ENCODE measurements around the gene TMEM9. TPM values are rescaled to one million over a fixed set of nuclear protein-coding genes. Genes with fewer than 3 reads are reported as not detected.
A peak's percentile ranks its signal among the peaks of the same experiment; 100 is the strongest.

The TMEM9 gene
- total RNA-seq, 2 experiments from 2014 or later, result 16.8 to 19.8 TPM

DNA sequence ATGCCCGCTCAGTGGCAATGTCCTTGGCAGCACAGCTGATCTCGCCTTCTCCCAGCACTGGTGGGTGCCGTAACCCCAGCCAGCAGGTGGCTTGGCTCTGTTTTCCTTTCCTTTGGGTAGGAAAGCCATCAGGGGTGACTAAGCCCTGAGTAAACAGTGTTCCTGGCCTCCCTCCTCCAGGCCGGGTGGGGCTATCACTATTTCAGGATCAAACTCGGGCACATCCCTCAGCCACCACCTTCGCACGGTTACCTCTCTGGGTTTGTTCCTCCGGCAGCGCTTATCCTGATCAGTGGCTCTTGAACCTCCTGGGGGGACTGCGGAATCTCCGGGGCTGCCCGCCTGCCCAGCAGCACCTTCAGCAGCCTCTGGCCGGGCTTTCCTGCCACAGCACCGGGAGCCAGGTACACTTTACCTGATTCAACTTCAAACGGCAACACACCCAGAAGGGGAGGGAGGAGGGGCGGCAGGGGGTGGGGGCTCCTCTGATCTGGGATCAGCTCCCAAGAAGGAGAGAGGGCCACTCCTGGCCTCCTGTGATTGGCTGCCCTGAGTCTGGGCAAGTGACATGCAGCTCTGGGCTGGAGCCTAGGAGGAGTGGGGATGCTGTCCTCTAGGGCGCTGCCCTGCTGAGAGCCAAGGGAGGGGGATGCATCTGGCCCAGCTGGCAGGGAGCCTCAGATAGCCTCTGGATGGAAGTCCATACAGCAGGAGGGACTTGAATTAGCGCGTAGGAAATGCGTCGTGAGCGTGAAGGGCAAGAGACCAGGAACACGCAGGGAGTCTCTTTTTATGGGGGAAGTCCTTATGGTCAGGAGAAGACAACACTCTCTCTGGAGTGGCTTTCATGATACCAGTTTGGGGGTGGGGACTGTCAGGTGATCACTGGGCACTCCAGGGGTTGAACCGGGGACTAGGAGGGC, 27.2 kb downstream of the TMEM9 start, which contains the start of gene ASCL5:
TSS of gene ASCL5 (minus strand) at position 353 of the 923 bp plus-strand sequence. CDS start 11,812 bp downstream, outside the sequence.
- Mint-ChIP-seq H3K9me3 (no peaks in the 10 kb centered on the region), H3K27me3 (peaks cover 16% of the 10 kb centered on the region), H3K4me1 (no peaks in the 10 kb centered on the region), H3K27ac (no peak within 1 kb of the TSS), H3K4me3 (no peak within 1 kb of the TSS), H3K36me3 (ENCODE audit: low read depth) (no peaks in the 10 kb centered on the region)
- ChIA-PET CTCF (interaction anchor here (1.2 kb wide), 1 partner anchor 13 kb away, joined by 4 read pairs; no protein-coding TSS in a partner anchor), POLR2A (no interaction called here)
- no peak for DNase-seq

DNA sequence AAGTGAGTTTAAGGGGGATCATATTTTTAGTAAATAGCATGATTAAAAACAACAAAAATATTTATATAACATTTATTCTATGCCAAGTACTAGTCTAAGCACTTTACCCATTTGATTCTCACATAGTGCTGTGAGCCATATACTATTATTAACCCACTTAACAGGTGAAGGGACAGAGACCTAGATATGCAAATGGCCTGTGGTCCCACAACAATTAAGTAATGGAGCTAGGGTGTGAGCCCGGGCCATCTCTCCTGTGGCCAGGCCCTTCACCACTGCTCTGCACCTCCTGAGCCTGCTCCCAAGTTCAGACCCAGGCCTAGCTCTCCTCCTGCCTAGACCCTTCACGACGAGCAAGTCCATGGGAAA, 27.8 kb downstream of the TMEM9 start:
- Mint-ChIP-seq H3K36me3 (ENCODE audit: low read depth) (no peaks in the 10 kb centered on the region), H3K4me3 (no peak overlapping the region), H3K27me3 (peaks cover 21% of the 10 kb centered on the region), H3K27ac (no peak overlapping the region), H3K4me1 (no peaks in the 10 kb centered on the region), H3K9me3 (no peaks in the 10 kb centered on the region)
- no peak for DNase-seq
- ChIA-PET CTCF (interaction anchor here (1.0 to 1.2 kb wide), 2 partner anchors 10 to 12 kb away, joined by 3 to 4 read pairs; no protein-coding TSS in a partner anchor), POLR2A (no interaction called here)

DNA sequence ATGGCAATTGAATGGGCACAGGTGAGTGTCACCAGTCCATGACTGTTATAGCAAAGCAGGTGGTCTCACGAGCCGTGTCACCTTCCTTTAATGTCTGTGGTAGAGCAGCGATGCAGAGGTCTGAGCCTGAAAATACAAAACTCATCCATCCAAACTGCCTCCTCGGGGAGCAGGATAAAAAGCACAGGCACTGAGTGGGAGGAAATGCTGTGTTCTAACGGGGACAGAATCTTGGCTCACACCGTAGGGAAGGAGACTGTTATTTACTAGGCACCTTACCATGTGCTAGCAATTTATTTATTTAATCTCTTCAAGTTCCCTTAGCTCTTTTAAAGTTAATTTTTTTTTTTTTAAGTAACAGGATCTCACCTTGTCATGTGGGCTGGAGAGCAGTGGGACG, 28.5 kb downstream of the TMEM9 start:
- ChIA-PET CTCF (interaction anchor here (1.0 to 1.2 kb wide), 2 partner anchors 10 to 12 kb away, joined by 3 to 4 read pairs; no protein-coding TSS in a partner anchor), POLR2A (no interaction called here)
- no peak for DNase-seq
- H3K4me3 Mint-ChIP-seq, result no peak overlapping the region
- H3K9me3 Mint-ChIP-seq, result no peaks in the 10 kb centered on the region
- H3K27me3 Mint-ChIP-seq, result peaks cover 23% of the 10 kb centered on the region
- H3K4me1 Mint-ChIP-seq, result no peaks in the 10 kb centered on the region
- H3K36me3 Mint-ChIP-seq (ENCODE audit: low read depth), result no peaks in the 10 kb centered on the region
- no peak overlapping the region for H3K27ac Mint-ChIP-seq

DNA sequence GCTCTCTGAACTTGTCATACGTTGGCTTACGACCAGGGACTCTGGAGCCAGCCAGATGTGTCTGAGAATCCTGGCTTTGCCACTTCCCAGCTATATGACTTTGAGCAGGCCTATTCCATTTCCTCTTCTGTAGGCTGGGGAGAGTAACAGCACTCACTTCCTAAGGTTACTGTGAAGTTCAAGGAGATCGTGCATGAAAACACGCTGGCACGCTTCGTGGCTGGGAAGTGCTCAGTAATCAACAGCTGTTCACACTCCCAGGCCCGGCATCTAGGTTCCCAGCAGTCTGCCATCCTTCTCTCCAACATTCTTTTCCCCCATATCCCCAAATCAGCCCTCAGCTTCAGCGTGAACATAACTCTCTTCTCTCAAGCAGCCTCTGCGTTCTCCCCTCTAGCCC, 29.3 kb downstream of the TMEM9 start:
- no peak for DNase-seq
- no peak overlapping the region for H3K27ac Mint-ChIP-seq
- H3K4me3 Mint-ChIP-seq, result no peak overlapping the region
- ChIA-PET CTCF (no interaction called here), POLR2A (no interaction called here)
- H3K4me1 Mint-ChIP-seq, result no peaks in the 10 kb centered on the region
- peaks cover 23% of the 10 kb centered on the region for H3K27me3 Mint-ChIP-seq
- H3K9me3 Mint-ChIP-seq, result no peaks in the 10 kb centered on the region
- H3K36me3 Mint-ChIP-seq (ENCODE audit: low read depth), result no peaks in the 10 kb centered on the region

DNA sequence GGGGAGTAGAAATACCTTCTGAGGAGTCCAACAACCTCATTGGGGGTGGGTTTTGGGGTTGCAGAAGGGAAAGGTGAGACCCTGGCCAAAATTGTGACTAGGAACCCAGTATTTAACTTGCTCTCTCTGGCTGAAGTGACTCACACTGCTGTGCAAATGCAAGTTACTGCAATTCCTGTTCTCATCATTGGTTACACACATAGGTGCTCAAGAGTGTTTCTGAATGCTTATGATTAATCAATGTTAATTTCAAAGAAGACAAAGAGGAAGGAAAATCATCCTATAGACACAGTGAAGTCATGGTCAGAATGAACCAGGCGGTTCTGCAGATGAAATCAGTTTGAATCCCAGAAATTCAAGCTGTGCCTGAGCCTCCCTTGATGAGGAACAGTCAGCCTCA, 30.4 kb downstream of the TMEM9 start:
- H3K36me3 Mint-ChIP-seq (ENCODE audit: low read depth), result no peaks in the 10 kb centered on the region
- H3K27ac Mint-ChIP-seq, result no peak overlapping the region
- ChIA-PET CTCF (no interaction called here), POLR2A (no interaction called here)
- peaks cover 26% of the 10 kb centered on the region for H3K27me3 Mint-ChIP-seq
- H3K4me3 Mint-ChIP-seq, result no peak overlapping the region
- H3K4me1 Mint-ChIP-seq, result peaks cover 3% of the 10 kb centered on the region
- no peaks in the 10 kb centered on the region for H3K9me3 Mint-ChIP-seq
- DNase-seq, result no peak

DNA sequence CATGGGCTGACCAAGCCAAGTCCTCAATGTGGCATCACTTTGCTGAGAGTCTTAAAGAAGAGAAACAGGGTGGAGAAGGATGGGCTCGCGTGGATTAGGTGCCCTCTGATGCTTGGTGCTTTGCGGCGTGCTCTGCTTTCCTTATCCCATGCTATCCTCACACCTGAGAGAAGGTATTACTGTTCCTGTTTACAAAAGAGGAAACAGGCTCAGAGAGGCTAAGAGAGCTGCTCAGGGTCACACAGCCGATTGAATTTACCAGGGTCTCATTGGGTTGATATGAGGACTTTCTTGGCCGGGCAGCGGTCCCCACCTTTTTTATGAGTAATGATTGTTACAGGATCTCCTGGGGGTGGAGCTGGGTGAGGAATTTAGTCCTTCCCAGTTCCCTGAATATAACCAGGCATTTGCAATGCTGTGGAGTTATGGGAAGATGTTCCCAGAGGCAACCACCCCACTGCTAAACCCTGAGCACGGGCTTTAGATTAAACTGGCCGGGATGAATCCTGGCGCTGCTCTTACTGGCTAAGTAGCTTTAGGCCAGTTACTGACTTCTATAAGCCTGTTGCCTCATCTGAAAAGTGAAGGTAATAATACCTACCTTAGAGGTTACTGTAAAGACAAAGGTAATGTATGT, 31.8 kb downstream of the TMEM9 start:
- Mint-ChIP-seq H3K27ac (no peak overlapping the region), H3K36me3 (ENCODE audit: low read depth) (no peaks in the 10 kb centered on the region), H3K9me3 (no peaks in the 10 kb centered on the region), H3K27me3 (peaks cover 31% of the 10 kb centered on the region), H3K4me3 (no peak overlapping the region), H3K4me1 (peaks cover 3% of the 10 kb centered on the region)
- CTCF ChIA-PET, result interaction anchor here (1.2 kb wide), 1 partner anchor 8 kb away, joined by 3 read pairs; no protein-coding TSS in a partner anchor
- no peak for DNase-seq
- POLR2A ChIA-PET, result no interaction called here

DNA sequence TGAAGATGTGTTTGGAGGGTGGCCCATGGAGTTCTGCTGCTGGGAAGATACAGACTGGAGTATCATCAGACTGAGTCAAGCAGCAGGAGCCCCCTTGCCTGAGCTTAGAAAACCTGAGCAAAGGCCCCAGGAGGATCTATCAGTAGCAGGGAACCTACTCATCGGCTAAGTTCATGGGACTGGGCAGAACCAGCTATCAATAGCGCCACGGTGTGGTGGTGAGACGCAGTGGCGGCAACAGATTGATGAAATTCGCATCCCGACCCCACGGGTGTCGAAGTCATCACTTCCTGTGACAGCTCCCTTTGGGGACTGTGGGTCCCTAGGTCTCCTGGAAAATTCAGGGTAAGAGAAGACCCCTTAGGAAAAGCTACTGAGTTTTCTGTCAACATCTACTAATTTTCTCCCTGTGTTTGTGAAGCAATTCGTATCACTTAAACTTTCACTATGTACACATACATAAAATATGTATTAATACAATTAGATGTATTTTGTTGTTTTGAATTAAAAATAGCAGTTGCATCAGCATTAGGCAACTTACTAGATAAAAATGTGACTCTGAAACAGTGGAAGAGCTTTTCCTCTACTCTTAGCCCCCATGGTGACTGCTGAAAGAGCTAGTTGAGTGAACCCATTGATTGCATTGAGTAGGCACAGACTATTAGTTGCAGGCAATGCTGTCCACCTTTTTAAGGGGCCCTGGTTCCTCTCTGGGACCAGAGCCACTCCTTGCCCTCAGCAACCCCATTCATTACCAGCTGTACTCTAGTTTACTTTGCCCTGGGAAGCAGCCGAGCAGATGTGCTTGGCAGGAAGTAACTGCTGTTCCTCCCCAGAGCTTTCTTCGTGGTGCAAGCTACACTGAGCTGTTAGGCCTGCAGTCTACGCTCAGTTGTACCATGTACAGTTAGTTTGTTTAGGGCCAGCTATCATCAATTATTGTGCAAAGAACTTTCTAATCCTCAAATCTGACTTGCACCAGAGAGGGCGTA, 34.8 kb downstream of the TMEM9 start:
- Mint-ChIP-seq H3K27ac (no peak overlapping the region), H3K27me3 (peaks cover 33% of the 10 kb centered on the region), H3K36me3 (ENCODE audit: low read depth) (no peaks in the 10 kb centered on the region), H3K9me3 (no peaks in the 10 kb centered on the region), H3K4me3 (no peak overlapping the region), H3K4me1 (peaks cover 6% of the 10 kb centered on the region)
- peak; percentile 58 for DNase-seq
- CTCF ChIA-PET, result interaction anchor here (0.8 to 2.5 kb wide), 16 partner anchors 12 to 316 kb away, joined by 3 to 20 read pairs (median 4); partner anchors contain the start of gene TMEM9
- POLR2A ChIA-PET, result interaction anchor here (1.1 to 1.2 kb wide), 2 partner anchors 34 to 229 kb away, joined by 3 to 4 read pairs; partner anchors contain the start of gene TMEM9

DNA sequence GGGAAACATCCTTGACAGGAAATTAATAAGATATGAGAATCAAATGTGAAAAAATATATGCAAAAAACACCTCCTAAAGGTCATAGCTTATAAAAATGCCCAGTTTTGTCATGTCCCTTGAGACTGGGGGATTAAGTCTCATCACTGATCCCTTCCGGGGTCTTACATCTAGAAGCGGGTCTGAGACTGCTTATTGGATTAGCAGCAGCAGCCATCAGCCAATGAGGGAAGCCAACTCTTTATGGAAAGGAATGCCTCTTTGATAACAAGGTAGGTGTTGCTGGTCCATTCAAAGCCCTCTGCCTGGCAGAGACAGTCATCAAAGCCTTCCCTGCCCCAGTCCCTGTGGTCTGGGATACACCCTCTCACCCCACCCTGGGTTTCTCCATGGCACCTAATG, 38.2 kb downstream of the TMEM9 start:
- POLR2A ChIA-PET, result no interaction called here
- Mint-ChIP-seq H3K4me1 (peaks cover 9% of the 10 kb centered on the region), H3K9me3 (no peaks in the 10 kb centered on the region), H3K4me3 (no peak overlapping the region), H3K36me3 (ENCODE audit: low read depth) (no peaks in the 10 kb centered on the region), H3K27ac (no peak overlapping the region), H3K27me3 (peaks cover 28% of the 10 kb centered on the region)
- CTCF ChIA-PET, result interaction anchor here (1.0 to 1.5 kb wide), 2 partner anchors 10 to 30 kb away, joined by 3 read pairs; no protein-coding TSS in a partner anchor
- no peak for DNase-seq

DNA sequence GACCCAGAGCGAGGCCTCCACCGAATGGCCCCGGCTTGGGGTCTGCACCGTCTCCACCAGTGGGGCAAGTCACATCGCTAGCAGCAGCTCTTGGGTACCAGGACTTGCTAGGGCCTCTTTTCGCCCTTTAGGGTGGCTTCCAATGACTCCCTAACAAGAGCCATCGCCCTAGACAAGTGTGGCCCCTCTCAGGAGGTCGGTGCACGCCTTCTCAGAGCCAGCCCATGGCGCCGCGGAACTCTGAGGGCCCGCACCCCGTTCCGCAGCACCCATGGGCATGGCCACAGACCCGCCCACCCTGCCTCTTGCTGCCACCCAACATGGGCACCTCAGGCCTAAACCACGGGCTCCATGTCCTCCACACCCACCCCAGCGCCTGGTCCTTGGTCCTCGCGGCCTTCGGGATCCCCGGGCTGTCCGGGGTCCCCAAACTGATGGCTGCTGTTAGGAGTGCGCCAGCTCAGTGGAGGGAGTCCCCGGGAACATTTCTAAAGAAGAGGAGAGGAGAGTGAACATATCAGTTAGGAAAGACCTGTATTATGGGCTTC, 38.8 kb downstream of the TMEM9 start:
- ChIA-PET CTCF (interaction anchor here (1.5 to 3.1 kb wide), 3 partner anchors 11 to 144 kb away, joined by 3 to 22 read pairs (median 19); no protein-coding TSS in a partner anchor), POLR2A (interaction anchor here (1.3 kb wide), 1 partner anchor 29 kb away, joined by 4 read pairs; no protein-coding TSS in a partner anchor)
- peaks cover 9% of the 10 kb centered on the region for H3K4me1 Mint-ChIP-seq
- H3K27ac Mint-ChIP-seq, result no peak overlapping the region
- H3K27me3 Mint-ChIP-seq, result peaks cover 28% of the 10 kb centered on the region
- H3K36me3 Mint-ChIP-seq (ENCODE audit: low read depth), result no peaks in the 10 kb centered on the region
- no peak for DNase-seq
- no peaks in the 10 kb centered on the region for H3K9me3 Mint-ChIP-seq
- H3K4me3 Mint-ChIP-seq, result no peak overlapping the region

DNA sequence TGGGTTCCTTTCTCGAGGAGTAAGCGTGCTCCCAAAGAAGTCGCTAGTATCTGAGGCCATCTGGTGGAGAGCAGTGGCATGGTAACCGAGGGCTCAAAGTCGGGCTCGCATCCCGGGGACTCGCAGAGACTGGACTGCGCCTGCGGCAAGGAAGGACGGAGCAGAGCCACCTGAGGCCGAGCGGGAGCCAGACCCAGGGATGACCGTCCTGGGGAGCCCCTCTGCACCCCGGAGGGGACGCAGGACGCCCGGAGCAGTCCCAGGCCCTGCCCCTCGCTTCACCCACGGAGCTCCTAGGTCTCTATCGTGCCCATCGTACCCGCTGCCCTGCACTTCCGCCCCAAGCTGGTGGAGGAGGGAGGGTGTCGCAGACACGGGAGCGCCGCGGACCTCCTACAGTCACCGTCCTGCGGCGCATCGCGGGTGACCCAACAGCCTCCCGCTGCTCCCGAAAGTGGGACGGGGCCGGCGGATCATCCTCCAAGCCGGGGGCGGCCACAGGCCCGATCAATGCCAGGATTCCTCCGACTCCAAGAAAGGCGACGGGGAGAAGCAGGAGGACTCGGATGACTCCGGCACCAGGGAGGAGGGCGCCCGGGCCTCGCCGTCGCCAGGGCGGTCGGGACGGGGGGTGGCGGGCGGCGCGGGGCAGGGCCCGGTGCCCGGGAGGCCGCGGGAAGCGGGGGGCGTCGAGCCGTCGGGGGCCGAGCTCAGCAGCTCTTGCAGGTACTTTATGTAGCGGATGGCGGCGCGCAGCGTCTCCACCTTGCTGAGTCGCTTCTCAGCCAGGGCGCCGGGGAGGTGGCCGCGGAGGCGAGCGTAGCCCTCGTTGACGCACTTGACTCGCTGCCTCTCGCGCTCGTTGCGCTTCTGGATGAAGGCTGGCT, 39.8 kb downstream of the TMEM9 start:
- ChIA-PET POLR2A (interaction anchor here (0.9 to 1.3 kb wide), 3 partner anchors 28 to 444 kb away, joined by 3 to 4 read pairs (median 3); partner anchors contain the start of gene DDX59), CTCF (interaction anchor here (0.6 to 3.1 kb wide), 14 partner anchors 8 to 556 kb away, joined by 3 to 22 read pairs (median 4); partner anchors contain the start of gene DDX59)
- peak overlapping the region; percentile 77 for H3K4me3 Mint-ChIP-seq
- H3K4me1 Mint-ChIP-seq, result peaks cover 6% of the 10 kb centered on the region
- no peaks in the 10 kb centered on the region for H3K36me3 Mint-ChIP-seq (ENCODE audit: low read depth)
- H3K27ac Mint-ChIP-seq, result no peak overlapping the region
- no peaks in the 10 kb centered on the region for H3K9me3 Mint-ChIP-seq
- DNase-seq, result peak; percentile 76
- peaks cover 28% of the 10 kb centered on the region for H3K27me3 Mint-ChIP-seq
